Naive thymus-derived CD4-positive, alpha-beta T cell (primary cell): ENCODE results near the gene GMDS. TPM values are rescaled to one million over a fixed set of nuclear protein-coding genes. Genes with fewer than 3 reads are reported as not detected.

Experiments used
- ATAC-seq: fragments of 150-1000 bp; cut with Tn5 transposase; 2 replicates; pipeline ENCODE4 v1.10.0; 2021; ENCODE audit warnings: mild to moderate bottlenecking, moderate library complexity
- CTCF ChIA-PET: fragments of 350-600 bp; sonication (Branson Sonifier 250); formaldehyde crosslinking; loops from one replicate; lab custom pipeline; 2021; ENCODE audit warnings: antibody characterized with exemption; lab: Charles Lee
- POLR2A ChIA-PET: fragments of 350-600 bp; sonication (Branson Sonifier 250); formaldehyde crosslinking; loops from one replicate; lab custom pipeline; 2021; ENCODE audit warnings: antibody characterized with exemption, inconsistent platforms; lab: Charles Lee
- DNase-seq, 9 donors: peaks; one replicate each; pipeline versions ENCODE4 v3.0.0 to v3.0.0-alpha.2; 2020 to 2022; ENCODE audit warnings: mixed read lengths in 1 of 9
- H3K27ac ChIP-seq: one replicate; pipeline ENCODE4 v1.7.0; 2013; ENCODE audit warnings: mild to moderate bottlenecking, low read depth, low read length, moderate library complexity
- H3K27me3 ChIP-seq, 2 donors: one replicate each; pipeline ENCODE4 v1.7.0; 2013; ENCODE audit warnings: low read length in 2 of 2, mild to moderate bottlenecking in 2 of 2, moderate library complexity in 2 of 2; ENCODE audit not compliant: control insufficient read depth in 2 of 2, insufficient read depth in 2 of 2
- H3K36me3 ChIP-seq, 3 experiments: 1 replicate in 2 of 3; 2 replicates in 1 of 3; pipeline ENCODE4 v1.7.0; 2013; ENCODE audit warnings: low read length in 3 of 3, mild to moderate bottlenecking in 3 of 3, moderate library complexity in 1 of 3; ENCODE audit not compliant: insufficient read depth in 3 of 3, control insufficient read depth in 2 of 3
- H3K4me1 ChIP-seq, 2 donors: one replicate each; pipeline ENCODE4 v1.7.0; 2013; ENCODE audit warnings: low read length in 2 of 2, mild to moderate bottlenecking in 2 of 2, moderate library complexity in 1 of 2; ENCODE audit not compliant: control insufficient read depth in 2 of 2, insufficient read depth in 2 of 2
- H3K4me3 ChIP-seq: 2 replicates; pipeline ENCODE4 v1.7.0; 2013; ENCODE audit warnings: mild to moderate bottlenecking, low read length
- H3K9me3 ChIP-seq, 3 experiments: 1 replicate in 2 of 3; 2 replicates in 1 of 3; pipeline ENCODE4 v1.7.0; 2013; ENCODE audit warnings: low read length in 3 of 3; ENCODE audit not compliant: control insufficient read depth in 2 of 3
- H3K27ac Mint-ChIP-seq, 9 donors: one replicate each; pipeline ENCODE4 v1.8.0; 2020 to 2022; ENCODE audit warnings: mixed read lengths in 9 of 9, mild to moderate bottlenecking in 8 of 9, moderate library complexity in 5 of 9, inconsistent platforms in 2 of 9
- H3K27me3 Mint-ChIP-seq, 5 donors: one replicate each; pipeline ENCODE4 v1.8.0; 2021 to 2022; ENCODE audit warnings: mixed read lengths in 5 of 5, mild to moderate bottlenecking in 1 of 5
- H3K36me3 Mint-ChIP-seq, 5 donors: one replicate each; pipeline ENCODE4 v1.8.0; 2020 to 2022; ENCODE audit warnings: mixed read lengths in 5 of 5, mild to moderate bottlenecking in 3 of 5, inconsistent platforms in 1 of 5
- H3K4me1 Mint-ChIP-seq, 7 donors: one replicate each; pipeline ENCODE4 v1.8.0; 2020 to 2022; ENCODE audit warnings: mixed read lengths in 7 of 7, mild to moderate bottlenecking in 3 of 7, inconsistent platforms in 1 of 7
- H3K4me3 Mint-ChIP-seq, 10 donors: one replicate each; pipeline ENCODE4 v1.8.0; 2020 to 2022; ENCODE audit warnings: mild to moderate bottlenecking in 10 of 10, mixed read lengths in 10 of 10, moderate library complexity in 6 of 10, inconsistent platforms in 2 of 10
- H3K9me3 Mint-ChIP-seq, 11 donors: one replicate each; pipeline ENCODE4 v1.8.0; 2020 to 2022; ENCODE audit warnings: mixed read lengths in 11 of 11, mild to moderate bottlenecking in 4 of 11, inconsistent platforms in 1 of 11, moderate library complexity in 1 of 11
- intact Hi-C, 2 donors: fragments of 100-400 bp; cut with micrococcal nuclease; formaldehyde crosslinking; loops; one replicate each; pipeline ENCODE4 v1.15.1; 2023
- polyA plus RNA-seq, 2 donors: library from polyadenylated mRNA; unstranded; fragments of 300-500 nt; fragmentation: Illumina TruSeq; gene quantifications; one replicate each; pipeline ENCODE4 v1.2.3, GENCODE V29; 2021
- total RNA-seq, 6 experiments: library from RNA in 5 of 6; stranded (reverse) in 5 of 6; gene quantifications; 1 replicate in 5 of 6; 2 replicates in 1 of 6; pipeline ENCODE4 v1.2.3 and lab custom pipeline; 2021 to 2026

The GMDS gene
- total and polyA plus RNA-seq, 7 experiments from 2014 or later: 12.7 to 33.9 (median 18.3) TPM

GRCh38 chr6:1911474-1911873 lies 333.9 kb downstream of the GMDS start:
- H3K4me1 ChIP-seq: no peaks in the 10 kb centered on the region
- intact Hi-C loops: no loop called here
- ChIA-PET POLR2A (no interaction called here), CTCF (no interaction called here)
- DNase-seq (no peak), ATAC-seq (no peak)
- Mint-ChIP-seq H3K4me3 (no peak overlapping the region), H3K9me3 (no peaks in the 10 kb centered on the region), H3K27me3 (no peaks in the 10 kb centered on the region), H3K4me1 (peaks cover 0 to 5% (median 0%) of the 10 kb centered on the region in 7 donors), H3K36me3 (peaks cover 0 to 46% (median 29%) of the 10 kb centered on the region in 5 donors), H3K27ac (no peak overlapping the region)
- H3K27me3 ChIP-seq: no peaks in the 10 kb centered on the region
- no peak overlapping the region for H3K4me3 ChIP-seq
- no peaks in the 10 kb centered on the region for H3K9me3 ChIP-seq
- H3K36me3 ChIP-seq: no peaks in the 10 kb centered on the region
- H3K27ac ChIP-seq: no peak overlapping the region

GRCh38 chr6:1910621-1911407 lies 334.6 kb downstream of the GMDS start:
- H3K27me3 Mint-ChIP-seq: no peaks in the 10 kb centered on the region

GRCh38 chr6:1908784-1909183 lies 336.6 kb downstream of the GMDS start:
- Histone ChIP-seq H3K9me3 (no peaks in the 10 kb centered on the region), H3K36me3 (no peaks in the 10 kb centered on the region), H3K27ac (no peak overlapping the region), H3K27me3 (no peaks in the 10 kb centered on the region), H3K4me3 (no peak overlapping the region), H3K4me1 (no peaks in the 10 kb centered on the region)
- no peak for ATAC-seq
- POLR2A ChIA-PET: no interaction called here
- Mint-ChIP-seq H3K27ac (no peak overlapping the region), H3K4me3 (no peak overlapping the region), H3K36me3 (peaks cover 0 to 39% (median 24%) of the 10 kb centered on the region in 5 donors), H3K4me1 (peaks cover 0 to 4% (median 0%) of the 10 kb centered on the region in 7 donors), H3K27me3 (no peaks in the 10 kb centered on the region), H3K9me3 (no peaks in the 10 kb centered on the region)
- intact Hi-C loops: no loop called here
- CTCF ChIA-PET: no interaction called here
- no peak for DNase-seq

More at GRCh38 chr6:1910621-1911407, 334.6 kb downstream of the GMDS start:
- Mint-ChIP-seq H3K4me1 (peaks cover 0 to 5% (median 0%) of the 10 kb centered on the region in 7 donors), H3K36me3 (peaks cover 0 to 44% (median 28%) of the 10 kb centered on the region in 5 donors), H3K27ac (no peak overlapping the region), H3K4me3 (no peak overlapping the region), H3K9me3 (no peaks in the 10 kb centered on the region)
- no peaks in the 10 kb centered on the region for H3K36me3 ChIP-seq
- no peak overlapping the region for H3K4me3 ChIP-seq
- DNase-seq: no peak
- no peaks in the 10 kb centered on the region for H3K4me1 ChIP-seq
- no peaks in the 10 kb centered on the region for H3K9me3 ChIP-seq
- intact Hi-C loops: no loop called here
- CTCF ChIA-PET: no interaction called here
- H3K27ac ChIP-seq: no peak overlapping the region
- ATAC-seq: no peak
- H3K27me3 ChIP-seq: no peaks in the 10 kb centered on the region
- POLR2A ChIA-PET: no interaction called here

GRCh38 chr6:1906609-1907008 lies 338.8 kb downstream of the GMDS start:
- ChIA-PET CTCF (no interaction called here), POLR2A (no interaction called here)
- Histone ChIP-seq H3K27ac (no peak overlapping the region), H3K4me3 (no peak overlapping the region), H3K36me3 (no peaks in the 10 kb centered on the region), H3K27me3 (no peaks in the 10 kb centered on the region), H3K4me1 (no peaks in the 10 kb centered on the region), H3K9me3 (no peaks in the 10 kb centered on the region)
- Mint-ChIP-seq H3K27me3 (no peaks in the 10 kb centered on the region), H3K4me1 (no peaks in the 10 kb centered on the region), H3K27ac (no peak overlapping the region), H3K9me3 (no peaks in the 10 kb centered on the region), H3K36me3 (peaks cover 0 to 42% (median 23%) of the 10 kb centered on the region in 5 donors), H3K4me3 (no peak overlapping the region)
- intact Hi-C loops: no loop called here
- DNase-seq (no peak), ATAC-seq (no peak)

- POLR2A ChIA-PET: no interaction called here
- Mint-ChIP-seq H3K4me1 (no peaks in the 10 kb centered on the region), H3K27ac (no peak overlapping the region), H3K4me3 (no peak overlapping the region), H3K36me3 (peaks cover 0 to 42% (median 23%) of the 10 kb centered on the region in 5 donors), H3K27me3 (no peaks in the 10 kb centered on the region), H3K9me3 (no peaks in the 10 kb centered on the region)
- Histone ChIP-seq H3K9me3 (no peaks in the 10 kb centered on the region), H3K4me3 (no peak overlapping the region), H3K4me1 (no peaks in the 10 kb centered on the region), H3K36me3 (no peaks in the 10 kb centered on the region), H3K27me3 (no peaks in the 10 kb centered on the region), H3K27ac (no peak overlapping the region)
- ATAC-seq: no peak
- intact Hi-C loops: no loop called here
- CTCF ChIA-PET: no interaction called here
- DNase-seq: no peak
These were observed 339.4 kb downstream of the GMDS start for GRCh38 chr6:1906014-1906413.

- Histone ChIP-seq H3K36me3 (no peaks in the 10 kb centered on the region), H3K27me3 (no peaks in the 10 kb centered on the region), H3K27ac (no peak overlapping the region), H3K4me3 (no peak overlapping the region), H3K4me1 (no peaks in the 10 kb centered on the region), H3K9me3 (no peaks in the 10 kb centered on the region)
- H3K27ac Mint-ChIP-seq: peak overlapping the region in 1 of 9 donors; percentile 74
- H3K36me3 Mint-ChIP-seq: peaks cover 0 to 40% (median 23%) of the 10 kb centered on the region in 5 donors
- H3K9me3 Mint-ChIP-seq: no peaks in the 10 kb centered on the region
- H3K4me1 Mint-ChIP-seq: no peaks in the 10 kb centered on the region
- POLR2A ChIA-PET: no interaction called here
- no peak for DNase-seq
- no peaks in the 10 kb centered on the region for H3K27me3 Mint-ChIP-seq
- CTCF ChIA-PET: interaction anchor here (0.7 kb wide), 1 partner anchor 17 kb away, joined by 3 read pairs; no protein-coding TSS in a partner anchor
- no peak overlapping the region for H3K4me3 Mint-ChIP-seq
- ATAC-seq: no peak
- intact Hi-C loops: no loop called here
These were observed 340.5 kb downstream of the GMDS start for GRCh38 chr6:1904898-1905297.

GRCh38 chr6:1904466-1904799 lies 341.0 kb downstream of the GMDS start:
- CTCF ChIA-PET: no interaction called here
- no peaks in the 10 kb centered on the region for H3K9me3 Mint-ChIP-seq
- no peaks in the 10 kb centered on the region for H3K27me3 Mint-ChIP-seq
- H3K27ac ChIP-seq: no peak overlapping the region
- no peak overlapping the region for H3K4me3 ChIP-seq
- no peaks in the 10 kb centered on the region for H3K36me3 ChIP-seq
- H3K27me3 ChIP-seq: no peaks in the 10 kb centered on the region
- DNase-seq (no peak), ATAC-seq (no peak)
- peaks cover 0 to 37% (median 19%) of the 10 kb centered on the region in 5 donors for H3K36me3 Mint-ChIP-seq
- H3K4me1 ChIP-seq: no peaks in the 10 kb centered on the region
- H3K4me3 Mint-ChIP-seq: no peak overlapping the region
- intact Hi-C loops: no loop called here
- no peak overlapping the region for H3K27ac Mint-ChIP-seq
- no peaks in the 10 kb centered on the region for H3K4me1 Mint-ChIP-seq
- POLR2A ChIA-PET: no interaction called here
- H3K9me3 ChIP-seq: no peaks in the 10 kb centered on the region
